HFF-Myc (cell line): Measurements from ENCODE around the gene WDR89.

ENCODE experiments used
- DNase-seq: peaks from one replicate; pipeline ENCODE4 v3.0.0-alpha.2; 2011; ENCODE audit warnings: low read depth; ENCODE audit errors: extremely low read depth
- H3K4me3 ChIP-seq: replicated peaks from 2 replicates; pipeline ENCODE4 v1.5.1; 2011; ENCODE audit warnings: low read depth, mild to moderate bottlenecking, control low read depth, low read length
- TF ChIP-seq, protein P1 (sequence below): IDR thresholded peaks from 2 replicates; pipeline ENCODE4 v1.5.1; 2012; ENCODE audit warnings: mild to moderate bottlenecking, low read depth, low read length, control low read depth; ENCODE audit errors: missing control alignments

Gene WDR89

DNA sequence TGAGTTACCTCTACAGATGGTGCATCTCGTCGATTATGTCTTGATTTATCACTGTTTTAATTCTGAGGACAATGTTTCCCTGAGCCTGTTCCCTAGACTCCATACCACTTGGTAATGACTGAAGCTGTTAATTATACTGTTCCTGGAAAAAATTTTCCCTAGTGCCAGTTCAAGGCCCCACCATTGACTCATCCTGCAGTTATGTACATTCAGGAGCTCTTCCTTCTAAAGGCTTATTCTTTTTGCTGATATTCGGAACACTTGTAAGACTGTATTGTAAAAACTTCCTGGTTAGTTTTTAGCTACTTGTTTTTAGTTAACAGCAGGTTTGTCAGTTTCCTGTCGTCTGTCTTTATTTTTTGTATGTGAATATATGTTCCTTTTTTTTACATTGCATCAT is 68.1 kb downstream of the WDR89 start:
- DNase-seq: no peak
- TF ChIP-seq, protein P1, sequence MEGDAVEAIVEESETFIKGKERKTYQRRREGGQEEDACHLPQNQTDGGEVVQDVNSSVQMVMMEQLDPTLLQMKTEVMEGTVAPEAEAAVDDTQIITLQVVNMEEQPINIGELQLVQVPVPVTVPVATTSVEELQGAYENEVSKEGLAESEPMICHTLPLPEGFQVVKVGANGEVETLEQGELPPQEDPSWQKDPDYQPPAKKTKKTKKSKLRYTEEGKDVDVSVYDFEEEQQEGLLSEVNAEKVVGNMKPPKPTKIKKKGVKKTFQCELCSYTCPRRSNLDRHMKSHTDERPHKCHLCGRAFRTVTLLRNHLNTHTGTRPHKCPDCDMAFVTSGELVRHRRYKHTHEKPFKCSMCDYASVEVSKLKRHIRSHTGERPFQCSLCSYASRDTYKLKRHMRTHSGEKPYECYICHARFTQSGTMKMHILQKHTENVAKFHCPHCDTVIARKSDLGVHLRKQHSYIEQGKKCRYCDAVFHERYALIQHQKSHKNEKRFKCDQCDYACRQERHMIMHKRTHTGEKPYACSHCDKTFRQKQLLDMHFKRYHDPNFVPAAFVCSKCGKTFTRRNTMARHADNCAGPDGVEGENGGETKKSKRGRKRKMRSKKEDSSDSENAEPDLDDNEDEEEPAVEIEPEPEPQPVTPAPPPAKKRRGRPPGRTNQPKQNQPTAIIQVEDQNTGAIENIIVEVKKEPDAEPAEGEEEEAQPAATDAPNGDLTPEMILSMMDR: no peak
- H3K4me3 ChIP-seq: no peak overlapping the region

DNA sequence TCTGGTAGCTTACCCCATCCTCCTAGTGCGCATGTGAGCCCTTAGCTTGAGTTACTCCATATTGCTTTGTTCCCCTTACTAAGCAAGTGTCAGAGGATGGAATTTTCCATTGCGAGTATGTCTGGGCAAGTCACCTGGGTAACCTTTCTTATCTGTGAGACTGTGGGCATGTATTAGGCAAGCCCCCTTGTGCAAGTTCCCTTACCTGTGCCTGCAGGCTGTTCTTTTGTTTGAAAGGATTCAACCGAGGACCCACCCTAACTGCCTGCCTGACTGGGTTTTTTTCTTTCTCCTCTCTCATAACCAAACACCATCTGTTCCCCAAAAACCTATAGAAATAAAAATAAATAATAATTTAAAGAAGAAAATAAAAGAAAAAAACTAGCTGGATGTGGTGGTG is 76.2 kb downstream of the WDR89 start:
- DNase-seq: no peak
- no peak overlapping the region for H3K4me3 ChIP-seq
- TF ChIP-seq, protein P1: no peak

DNA sequence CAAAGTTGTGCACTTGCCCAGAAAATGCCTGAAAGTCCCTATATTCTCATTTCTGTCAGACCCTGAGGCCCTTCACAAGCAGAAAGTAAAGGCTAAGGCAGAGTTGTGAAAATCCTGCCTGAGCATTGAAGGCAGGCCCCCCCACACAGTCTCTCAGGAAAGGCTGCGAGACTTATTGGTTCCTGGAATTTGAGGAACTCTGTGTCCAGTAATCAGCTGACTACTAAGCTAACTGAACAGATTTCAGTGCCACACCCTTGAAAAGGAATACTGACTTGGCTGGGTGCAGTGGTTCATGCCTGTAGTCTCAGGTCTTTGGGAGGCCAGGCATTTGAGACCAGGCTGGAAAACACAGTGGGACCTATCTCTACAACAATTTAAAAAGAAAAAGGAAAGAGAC is 77.4 kb downstream of the WDR89 start:
- TF ChIP-seq, protein P1: no peak
- DNase-seq: no peak
- no peak overlapping the region for H3K4me3 ChIP-seq

DNA sequence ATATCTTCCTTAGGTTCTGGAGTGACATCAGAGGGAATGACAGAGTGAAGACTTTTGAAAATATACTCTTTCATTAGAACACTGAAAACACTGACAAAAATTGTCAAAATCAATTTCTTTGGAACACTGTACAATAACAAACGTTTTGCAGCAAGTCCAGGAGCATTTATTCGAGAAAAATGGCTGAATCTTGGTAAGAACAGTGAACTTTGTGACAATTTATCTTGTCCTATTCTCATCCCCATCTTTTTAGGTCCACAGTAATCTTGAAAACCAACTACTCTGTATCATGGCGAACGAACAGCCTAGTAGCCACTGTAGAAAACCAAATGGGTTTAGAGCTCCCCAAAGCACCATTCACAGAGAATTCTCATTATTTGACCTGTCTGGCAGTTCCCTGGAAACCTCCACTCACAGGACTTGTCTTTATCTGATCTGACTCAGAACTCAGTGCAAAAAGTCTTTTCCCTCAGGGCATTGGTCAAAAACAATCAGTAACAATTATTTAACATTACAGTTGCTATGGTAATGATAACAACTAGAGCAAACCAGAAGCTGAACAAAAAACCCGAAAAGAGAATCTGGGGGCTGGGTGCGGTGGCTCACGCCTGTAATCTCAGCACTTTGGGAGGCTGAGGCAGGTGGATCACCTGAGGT is 78.2 kb downstream of the WDR89 start:
- TF ChIP-seq, protein P1: no peak
- no peak overlapping the region for H3K4me3 ChIP-seq
- no peak for DNase-seq

DNA sequence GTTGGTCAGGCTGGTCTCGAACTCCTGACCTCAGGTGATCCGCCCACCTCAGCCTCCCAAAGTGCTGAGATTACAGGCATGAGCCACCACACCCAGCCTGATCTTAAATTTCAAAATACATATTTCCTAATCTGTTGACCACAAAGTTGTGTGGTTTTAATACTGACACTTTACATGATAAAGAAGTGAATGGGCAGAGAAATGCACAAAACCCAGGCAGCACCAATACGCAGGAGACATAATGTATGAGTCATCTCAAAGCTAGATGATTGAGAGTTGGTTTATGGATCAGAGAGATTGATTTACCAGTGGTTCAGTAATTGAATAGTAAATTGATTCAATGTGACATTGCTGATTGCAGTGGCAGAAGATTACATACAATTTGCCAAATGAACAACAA is 79.3 kb downstream of the WDR89 start:
- TF ChIP-seq, protein P1: no peak
- no peak for DNase-seq
- H3K4me3 ChIP-seq: no peak overlapping the region

DNA sequence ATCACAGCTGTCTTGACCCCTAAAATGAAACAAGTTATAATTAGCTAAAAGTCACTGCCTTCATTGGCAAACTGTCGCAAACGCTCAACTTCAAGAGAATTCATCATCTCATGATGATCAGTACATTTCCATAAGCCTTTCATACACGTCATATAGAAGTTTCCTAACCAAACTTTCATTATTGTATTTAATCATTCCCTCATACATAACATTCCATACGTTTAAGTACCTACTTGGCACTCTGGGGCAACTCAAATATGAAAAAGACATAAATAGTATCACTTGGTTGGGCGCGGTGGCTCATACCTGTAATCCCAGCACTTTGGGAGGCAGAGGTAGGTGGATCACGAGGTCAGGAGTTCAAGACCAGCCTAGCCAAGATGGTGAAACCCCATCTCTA is 86.1 kb downstream of the WDR89 start:
- TF ChIP-seq, protein P1: no peak
- DNase-seq: no peak
- no peak overlapping the region for H3K4me3 ChIP-seq

DNA sequence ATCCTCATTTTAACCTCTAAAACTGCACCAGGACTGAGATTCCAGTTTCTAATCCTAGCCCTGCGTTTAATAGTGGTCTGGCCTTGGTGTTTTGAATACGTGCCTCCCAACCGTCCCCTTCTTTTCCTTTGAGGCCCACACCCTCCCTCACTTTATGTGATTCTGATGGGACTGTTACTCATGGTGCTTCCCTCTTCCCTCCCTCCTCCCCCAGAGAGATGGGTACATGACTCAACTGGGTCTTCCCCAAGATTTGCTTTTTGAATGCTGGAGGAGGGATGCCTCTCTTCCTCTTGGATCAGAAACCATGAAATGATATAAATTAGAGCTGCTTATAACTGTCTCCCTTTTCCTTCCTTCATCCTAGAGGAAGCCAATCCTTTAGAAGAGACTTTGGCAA is 90.3 kb downstream of the WDR89 start:
- no peak for DNase-seq
- no peak overlapping the region for H3K4me3 ChIP-seq
- TF ChIP-seq, protein P1: no peak
